ENCODE data around the gene KLHDC8A. TPM values are rescaled to one million over a fixed set of nuclear protein-coding genes. Genes with fewer than 3 reads are reported as not detected.

The KLHDC8A gene
- total and polyA plus RNA-seq, 9 of the 15 experiments (the other 6 are each of a cell fraction or from before 2014, with no cell fraction given) = 0.01 to 0.54 (median 0.04) TPM; not detected in 6

DNA sequence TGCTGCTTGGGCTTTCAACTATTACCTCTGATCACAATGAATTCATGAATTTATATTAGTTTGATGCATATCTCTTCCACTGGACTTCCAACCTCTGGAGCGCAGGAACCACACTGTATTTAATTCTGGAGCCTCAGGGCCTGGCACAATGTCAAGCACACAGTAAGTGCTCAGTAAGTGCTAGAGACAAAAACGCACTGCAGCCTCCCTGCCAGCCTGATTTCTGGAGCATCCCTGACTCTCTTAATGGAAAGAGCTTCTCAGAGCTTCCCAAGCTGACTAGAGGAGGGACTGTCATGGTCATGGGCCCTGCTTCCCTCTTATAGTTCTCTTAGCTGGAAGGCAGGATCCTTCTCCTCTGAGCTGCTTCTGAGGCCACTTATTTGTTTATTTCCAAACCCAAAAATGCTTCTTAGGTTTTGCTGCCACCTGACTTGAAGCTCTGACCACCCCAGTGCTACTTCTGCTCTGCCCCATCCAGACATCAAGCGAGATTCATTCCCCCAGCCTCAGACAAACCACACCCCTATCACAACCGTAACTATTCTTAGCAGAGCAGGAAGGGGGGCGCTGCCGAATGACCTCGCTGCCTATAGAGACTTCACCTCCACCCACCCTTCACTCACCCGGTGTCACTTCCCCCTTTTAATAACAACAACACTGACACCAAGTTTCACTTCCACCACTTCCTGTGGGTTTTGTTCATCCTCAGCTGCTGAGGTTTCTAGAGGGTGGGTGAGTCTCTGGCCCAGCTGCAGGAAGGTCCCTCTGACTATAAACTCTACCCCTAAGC lies 68.8 kb downstream of the KLHDC8A start (continued):
- TF ChIP-seq, protein P1, sequence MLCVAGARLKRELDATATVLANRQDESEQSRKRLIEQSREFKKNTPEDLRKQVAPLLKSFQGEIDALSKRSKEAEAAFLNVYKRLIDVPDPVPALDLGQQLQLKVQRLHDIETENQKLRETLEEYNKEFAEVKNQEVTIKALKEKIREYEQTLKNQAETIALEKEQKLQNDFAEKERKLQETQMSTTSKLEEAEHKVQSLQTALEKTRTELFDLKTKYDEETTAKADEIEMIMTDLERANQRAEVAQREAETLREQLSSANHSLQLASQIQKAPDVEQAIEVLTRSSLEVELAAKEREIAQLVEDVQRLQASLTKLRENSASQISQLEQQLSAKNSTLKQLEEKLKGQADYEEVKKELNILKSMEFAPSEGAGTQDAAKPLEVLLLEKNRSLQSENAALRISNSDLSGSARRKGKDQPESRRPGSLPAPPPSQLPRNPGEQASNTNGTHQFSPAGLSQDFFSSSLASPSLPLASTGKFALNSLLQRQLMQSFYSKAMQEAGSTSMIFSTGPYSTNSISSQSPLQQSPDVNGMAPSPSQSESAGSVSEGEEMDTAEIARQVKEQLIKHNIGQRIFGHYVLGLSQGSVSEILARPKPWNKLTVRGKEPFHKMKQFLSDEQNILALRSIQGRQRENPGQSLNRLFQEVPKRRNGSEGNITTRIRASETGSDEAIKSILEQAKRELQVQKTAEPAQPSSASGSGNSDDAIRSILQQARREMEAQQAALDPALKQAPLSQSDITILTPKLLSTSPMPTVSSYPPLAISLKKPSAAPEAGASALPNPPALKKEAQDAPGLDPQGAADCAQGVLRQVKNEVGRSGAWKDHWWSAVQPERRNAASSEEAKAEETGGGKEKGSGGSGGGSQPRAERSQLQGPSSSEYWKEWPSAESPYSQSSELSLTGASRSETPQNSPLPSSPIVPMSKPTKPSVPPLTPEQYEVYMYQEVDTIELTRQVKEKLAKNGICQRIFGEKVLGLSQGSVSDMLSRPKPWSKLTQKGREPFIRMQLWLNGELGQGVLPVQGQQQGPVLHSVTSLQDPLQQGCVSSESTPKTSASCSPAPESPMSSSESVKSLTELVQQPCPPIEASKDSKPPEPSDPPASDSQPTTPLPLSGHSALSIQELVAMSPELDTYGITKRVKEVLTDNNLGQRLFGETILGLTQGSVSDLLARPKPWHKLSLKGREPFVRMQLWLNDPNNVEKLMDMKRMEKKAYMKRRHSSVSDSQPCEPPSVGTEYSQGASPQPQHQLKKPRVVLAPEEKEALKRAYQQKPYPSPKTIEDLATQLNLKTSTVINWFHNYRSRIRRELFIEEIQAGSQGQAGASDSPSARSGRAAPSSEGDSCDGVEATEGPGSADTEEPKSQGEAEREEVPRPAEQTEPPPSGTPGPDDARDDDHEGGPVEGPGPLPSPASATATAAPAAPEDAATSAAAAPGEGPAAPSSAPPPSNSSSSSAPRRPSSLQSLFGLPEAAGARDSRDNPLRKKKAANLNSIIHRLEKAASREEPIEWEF (CRISPR knock-in tag; IDR thresholded peaks at IDR 0.05) = no peak
- peak; percentile 76 for TF ChIP-seq GABPA (tag; conservative IDR thresholded peaks at IDR 0.05; ENCODE audit: low read depth)
- TF ChIP-seq NR2C1 (IDR thresholded peaks at IDR 0.05) = no peak
- TF ChIP-seq NR2C1 (tag; IDR thresholded peaks at IDR 0.05) = peak; percentile 32; the same call in 1 of the 2 replicates
- 0 out of 2 replicates have a peak, but pooled peaks have one; percentile 32 for TF ChIP-seq DPF2 (IDR thresholded peaks at IDR 0.05)
- TF ChIP-seq MED1 (CRISPR knock-in tag; IDR thresholded peaks at IDR 0.05; ENCODE audit: borderline replicate concordance) = no peak
- no peak for TF ChIP-seq ZNF551 (CRISPR knock-in tag; IDR thresholded peaks at IDR 0.05)
- TF ChIP-seq NFYB (IDR thresholded peaks at IDR 0.05; ENCODE audit: extremely low read depth, insufficient read length) = no peak
- TF ChIP-seq MAZ (CRISPR knock-in tag; conservative IDR thresholded peaks at IDR 0.05 in 1 of 2, IDR thresholded peaks at IDR 0.05 in 1 of 2) = no peak
- 0 out of 2 replicates have a peak, but pooled peaks have one; percentile 56 for TF ChIP-seq ETV5 (CRISPR knock-in tag; IDR thresholded peaks at IDR 0.05; ENCODE audit: low read depth)
- no peak for TF ChIP-seq ZNF197 (CRISPR knock-in tag; IDR thresholded peaks at IDR 0.05; ENCODE audit: low read depth)
- no peak for TF ChIP-seq ZNF586 (CRISPR knock-in tag; conservative IDR thresholded peaks at IDR 0.05)
- TF ChIP-seq, protein P2, sequence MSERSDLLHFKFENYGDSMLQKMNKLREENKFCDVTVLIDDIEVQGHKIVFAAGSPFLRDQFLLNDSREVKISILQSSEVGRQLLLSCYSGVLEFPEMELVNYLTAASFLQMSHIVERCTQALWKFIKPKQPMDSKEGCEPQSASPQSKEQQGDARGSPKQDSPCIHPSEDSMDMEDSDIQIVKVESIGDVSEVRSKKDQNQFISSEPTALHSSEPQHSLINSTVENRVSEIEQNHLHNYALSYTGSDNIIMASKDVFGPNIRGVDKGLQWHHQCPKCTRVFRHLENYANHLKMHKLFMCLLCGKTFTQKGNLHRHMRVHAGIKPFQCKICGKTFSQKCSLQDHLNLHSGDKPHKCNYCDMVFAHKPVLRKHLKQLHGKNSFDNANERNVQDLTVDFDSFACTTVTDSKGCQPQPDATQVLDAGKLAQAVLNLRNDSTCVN (CRISPR knock-in tag; IDR thresholded peaks at IDR 0.05) = 0 out of 2 replicates have a peak, but pooled peaks have one; percentile 27
- TF ChIP-seq ZNF778 (CRISPR knock-in tag; IDR thresholded peaks at IDR 0.05) = no peak
- TF ChIP-seq, protein P3, sequence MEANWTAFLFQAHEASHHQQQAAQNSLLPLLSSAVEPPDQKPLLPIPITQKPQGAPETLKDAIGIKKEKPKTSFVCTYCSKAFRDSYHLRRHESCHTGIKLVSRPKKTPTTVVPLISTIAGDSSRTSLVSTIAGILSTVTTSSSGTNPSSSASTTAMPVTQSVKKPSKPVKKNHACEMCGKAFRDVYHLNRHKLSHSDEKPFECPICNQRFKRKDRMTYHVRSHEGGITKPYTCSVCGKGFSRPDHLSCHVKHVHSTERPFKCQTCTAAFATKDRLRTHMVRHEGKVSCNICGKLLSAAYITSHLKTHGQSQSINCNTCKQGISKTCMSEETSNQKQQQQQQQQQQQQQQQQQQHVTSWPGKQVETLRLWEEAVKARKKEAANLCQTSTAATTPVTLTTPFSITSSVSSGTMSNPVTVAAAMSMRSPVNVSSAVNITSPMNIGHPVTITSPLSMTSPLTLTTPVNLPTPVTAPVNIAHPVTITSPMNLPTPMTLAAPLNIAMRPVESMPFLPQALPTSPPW (CRISPR knock-in tag; IDR thresholded peaks at IDR 0.05) = peak; percentile 72
- TF ChIP-seq GATAD2B (IDR thresholded peaks at IDR 0.05; ENCODE audit: borderline replicate concordance) = no peak
- peak; percentile 95 for TF ChIP-seq SPI1 (IDR thresholded peaks at IDR 0.05; ENCODE audit: borderline replicate concordance, low read depth, low read length)
- no peak for TF ChIP-seq PHB2 (IDR thresholded peaks at IDR 0.05; ENCODE audit: low read depth)
- TF ChIP-seq ETV6 (IDR thresholded peaks at IDR 0.05; ENCODE audit: borderline replicate concordance in 1 of 2, low read depth in 2 of 2, low read length in 1 of 2) = 0 out of 4 replicates have a peak, but pooled peaks of 1 of the 2 experiments have one; percentile 57
- no peak for TF ChIP-seq ETV6 (CRISPR knock-in tag; IDR thresholded peaks at IDR 0.05; ENCODE audit: borderline replicate concordance)
